Activated naive CD4-positive, alpha-beta T cell treated with anti-CD3 and anti-CD28 coated beads, Interleukin-2, amount 10 ng/mL, durations not matched to agents 7 days and 5 days (primary cell): Measurements from ENCODE around the gene MSI2.

Source experiments
- CTCF ChIA-PET: fragments of 350-600 bp; sonication (Branson Sonifier 250); formaldehyde crosslinking; loops from one replicate; lab custom pipeline; 2021; ENCODE audit warnings: antibody characterized with exemption; lab: Charles Lee
- DNase-seq: peaks from one replicate; pipeline ENCODE4 v3.0.0-alpha.2; 2020
- H3K27ac Mint-ChIP-seq: one replicate; pipeline ENCODE4 v1.8.0; 2021; ENCODE audit warnings: mild to moderate bottlenecking, moderate library complexity, mixed read lengths
- H3K27me3 Mint-ChIP-seq: one replicate; pipeline ENCODE4 v1.8.0; 2021; ENCODE audit warnings: mild to moderate bottlenecking, mixed read lengths
- H3K36me3 Mint-ChIP-seq: one replicate; pipeline ENCODE4 v1.8.0; 2021; ENCODE audit warnings: mixed read lengths
- H3K4me1 Mint-ChIP-seq: one replicate; pipeline ENCODE4 v1.8.0; 2021; ENCODE audit warnings: mixed read lengths
- H3K4me3 Mint-ChIP-seq: one replicate; pipeline ENCODE4 v1.8.0; 2021; ENCODE audit warnings: mild to moderate bottlenecking, moderate library complexity, mixed read lengths
- H3K9me3 Mint-ChIP-seq: one replicate; pipeline ENCODE4 v1.8.0; 2021; ENCODE audit warnings: mixed read lengths

The MSI2 gene

GRCh38 chr17:57283203-57283971 is 27.1 kb downstream of the MSI2 start:
- CTCF ChIA-PET: interaction anchor here (0.9 to 2.0 kb wide), 3 partner anchors 39 to 157 kb away, joined by 3 to 6 read pairs (median 6); no protein-coding TSS in a partner anchor
- H3K27me3 Mint-ChIP-seq: no peaks in the 10 kb centered on the region
- no peaks in the 10 kb centered on the region for H3K9me3 Mint-ChIP-seq
- H3K4me3 Mint-ChIP-seq: no peak overlapping the region
- peak overlapping the region; percentile 56 for H3K27ac Mint-ChIP-seq
- H3K4me1 Mint-ChIP-seq: peaks cover 94% of the 10 kb centered on the region
- DNase-seq: no peak
- H3K36me3 Mint-ChIP-seq: peaks cover 59% of the 10 kb centered on the region

- CTCF ChIA-PET: interaction anchor here (0.9 to 2.0 kb wide), 3 partner anchors 39 to 156 kb away, joined by 3 to 6 read pairs (median 3); no protein-coding TSS in a partner anchor
- DNase-seq: peak; percentile 49
- no peaks in the 10 kb centered on the region for H3K27me3 Mint-ChIP-seq
- H3K4me1 Mint-ChIP-seq: peaks cover 89% of the 10 kb centered on the region
- no peaks in the 10 kb centered on the region for H3K9me3 Mint-ChIP-seq
- peak overlapping the region; percentile 90 for H3K27ac Mint-ChIP-seq
- H3K4me3 Mint-ChIP-seq: peak overlapping the region; percentile 56
- H3K36me3 Mint-ChIP-seq: peaks cover 53% of the 10 kb centered on the region
Measured at GRCh38 chr17:57284583-57284982, 28.3 kb downstream of the MSI2 start.

GRCh38 chr17:57284984-57285646 is 28.8 kb downstream of the MSI2 start:
- CTCF ChIA-PET: interaction anchor here (0.9 to 2.0 kb wide), 3 partner anchors 38 to 156 kb away, joined by 3 to 6 read pairs (median 5); no protein-coding TSS in a partner anchor
- DNase-seq: peak; percentile 74
- Mint-ChIP-seq H3K4me3 (peak overlapping the region; percentile 56), H3K4me1 (peaks cover 84% of the 10 kb centered on the region), H3K27me3 (no peaks in the 10 kb centered on the region), H3K36me3 (peaks cover 50% of the 10 kb centered on the region), H3K27ac (peak overlapping the region; percentile 90), H3K9me3 (no peaks in the 10 kb centered on the region)

- Mint-ChIP-seq H3K36me3 (peaks cover 47% of the 10 kb centered on the region), H3K9me3 (no peaks in the 10 kb centered on the region), H3K27ac (peak overlapping the region; percentile 90), H3K4me3 (peak overlapping the region; percentile 56), H3K27me3 (no peaks in the 10 kb centered on the region), H3K4me1 (peaks cover 79% of the 10 kb centered on the region)
- CTCF ChIA-PET: interaction anchor here (0.9 to 2.0 kb wide), 3 partner anchors 37 to 155 kb away, joined by 3 to 6 read pairs (median 5); no protein-coding TSS in a partner anchor
- DNase-seq: no peak
Measured at GRCh38 chr17:57285701-57286100, 29.4 kb downstream of the MSI2 start.

- H3K4me1 Mint-ChIP-seq: peaks cover 70% of the 10 kb centered on the region
- H3K27me3 Mint-ChIP-seq: no peaks in the 10 kb centered on the region
- CTCF ChIA-PET: interaction anchor here (1.7 kb wide), 1 partner anchor 43 kb away, joined by 5 read pairs; no protein-coding TSS in a partner anchor
- peak overlapping the region; percentile 90 for H3K27ac Mint-ChIP-seq
- no peaks in the 10 kb centered on the region for H3K9me3 Mint-ChIP-seq
- no peak for DNase-seq
- H3K4me3 Mint-ChIP-seq: peak overlapping the region; percentile 56
- peaks cover 42% of the 10 kb centered on the region for H3K36me3 Mint-ChIP-seq
Measured at GRCh38 chr17:57286399-57287105, 30.2 kb downstream of the MSI2 start.

GRCh38 chr17:57288040-57288772 is 31.9 kb downstream of the MSI2 start:
- no peak overlapping the region for H3K4me3 Mint-ChIP-seq
- CTCF ChIA-PET: no interaction called here

GRCh38 chr17:57288773-57289121 is 32.4 kb downstream of the MSI2 start:
- Mint-ChIP-seq H3K27ac (no peak overlapping the region), H3K9me3 (no peaks in the 10 kb centered on the region)
- CTCF ChIA-PET: no interaction called here

More at GRCh38 chr17:57288040-57288772, 31.9 kb downstream of the MSI2 start:
- DNase-seq: no peak
- no peaks in the 10 kb centered on the region for H3K27me3 Mint-ChIP-seq
- H3K4me1 Mint-ChIP-seq: peaks cover 54% of the 10 kb centered on the region
- H3K27ac Mint-ChIP-seq: no peak overlapping the region
- H3K36me3 Mint-ChIP-seq: peaks cover 41% of the 10 kb centered on the region
- no peaks in the 10 kb centered on the region for H3K9me3 Mint-ChIP-seq

GRCh38 chr17:57289130-57289529 is 32.8 kb downstream of the MSI2 start:
- Mint-ChIP-seq H3K4me1 (peaks cover 49% of the 10 kb centered on the region), H3K4me3 (no peak overlapping the region), H3K27me3 (no peaks in the 10 kb centered on the region), H3K36me3 (peaks cover 39% of the 10 kb centered on the region), H3K9me3 (no peaks in the 10 kb centered on the region), H3K27ac (no peak overlapping the region)
- no peak for DNase-seq
- CTCF ChIA-PET: interaction anchor here (0.7 to 1.0 kb wide), 2 partner anchors 45 to 217 kb away, joined by 3 to 4 read pairs; no protein-coding TSS in a partner anchor

More at GRCh38 chr17:57288773-57289121, 32.4 kb downstream of the MSI2 start:
- no peak overlapping the region for H3K4me3 Mint-ChIP-seq
- H3K27me3 Mint-ChIP-seq: no peaks in the 10 kb centered on the region
- no peak for DNase-seq
- H3K36me3 Mint-ChIP-seq: peaks cover 36% of the 10 kb centered on the region
- peaks cover 49% of the 10 kb centered on the region for H3K4me1 Mint-ChIP-seq

GRCh38 chr17:57289613-57290012 is 33.3 kb downstream of the MSI2 start:
- no peak for DNase-seq
- Mint-ChIP-seq H3K4me1 (peaks cover 49% of the 10 kb centered on the region), H3K27me3 (no peaks in the 10 kb centered on the region), H3K4me3 (no peak overlapping the region), H3K36me3 (peaks cover 40% of the 10 kb centered on the region), H3K27ac (no peak overlapping the region), H3K9me3 (no peaks in the 10 kb centered on the region)
- CTCF ChIA-PET: interaction anchor here (0.7 to 1.0 kb wide), 2 partner anchors 46 to 218 kb away, joined by 3 to 4 read pairs; no protein-coding TSS in a partner anchor

GRCh38 chr17:57290981-57291380 is 34.7 kb downstream of the MSI2 start:
- peaks cover 48% of the 10 kb centered on the region for H3K4me1 Mint-ChIP-seq

GRCh38 chr17:57292091-57292490 is 35.8 kb downstream of the MSI2 start:
- H3K4me1 Mint-ChIP-seq: peaks cover 41% of the 10 kb centered on the region
- no peaks in the 10 kb centered on the region for H3K9me3 Mint-ChIP-seq
- no peak overlapping the region for H3K4me3 Mint-ChIP-seq
- no peak overlapping the region for H3K27ac Mint-ChIP-seq
- H3K27me3 Mint-ChIP-seq: no peaks in the 10 kb centered on the region
- CTCF ChIA-PET: interaction anchor here (0.8 kb wide), 1 partner anchor 44 kb away, joined by 3 read pairs; no protein-coding TSS in a partner anchor
- peaks cover 43% of the 10 kb centered on the region for H3K36me3 Mint-ChIP-seq
- DNase-seq: no peak

More at GRCh38 chr17:57290981-57291380, 34.7 kb downstream of the MSI2 start:
- no peak for DNase-seq
- Mint-ChIP-seq H3K27me3 (no peaks in the 10 kb centered on the region), H3K27ac (no peak overlapping the region), H3K4me3 (no peak overlapping the region), H3K36me3 (peaks cover 46% of the 10 kb centered on the region), H3K9me3 (no peaks in the 10 kb centered on the region)
- CTCF ChIA-PET: interaction anchor here (1.1 kb wide), 1 partner anchor 47 kb away, joined by 3 read pairs; no protein-coding TSS in a partner anchor

GRCh38 chr17:57293077-57293476 is 36.8 kb downstream of the MSI2 start:
- Mint-ChIP-seq H3K4me1 (peaks cover 31% of the 10 kb centered on the region), H3K36me3 (peaks cover 43% of the 10 kb centered on the region), H3K27ac (no peak overlapping the region), H3K4me3 (no peak overlapping the region), H3K9me3 (no peaks in the 10 kb centered on the region), H3K27me3 (no peaks in the 10 kb centered on the region)
- CTCF ChIA-PET: interaction anchor here (0.6 kb wide), 1 partner anchor 188 kb away, joined by 3 read pairs; no protein-coding TSS in a partner anchor
- DNase-seq: no peak

GRCh38 chr17:57294101-57294500 is 37.8 kb downstream of the MSI2 start:
- Mint-ChIP-seq H3K4me3 (no peak overlapping the region), H3K36me3 (peaks cover 49% of the 10 kb centered on the region), H3K4me1 (peaks cover 25% of the 10 kb centered on the region)

More at GRCh38 chr17:57294101-57294500, 37.8 kb downstream of the MSI2 start:
- CTCF ChIA-PET: no interaction called here
- DNase-seq: no peak
- Mint-ChIP-seq H3K27ac (no peak overlapping the region), H3K27me3 (no peaks in the 10 kb centered on the region), H3K9me3 (no peaks in the 10 kb centered on the region)
